Measurements from ENCODE around the gene RPS3. TPM values are rescaled to one million over a fixed set of nuclear protein-coding genes. Genes with fewer than 3 reads are reported as not detected.

RPS3 gene
- total and polyA plus RNA-seq, 9 of the 15 experiments (the other 6 are each of a cell fraction or from before 2014, with no cell fraction given) = 2,700 to 5,771 (median 3,679) TPM

- no peak for TF ChIP-seq HBP1 (CRISPR knock-in tag; IDR thresholded peaks at IDR 0.05)
- no peak for TF ChIP-seq SMARCB1 (IDR thresholded peaks at IDR 0.05; ENCODE audit: insufficient read length, low read depth)
- no peak for TF ChIP-seq SMAD3 (CRISPR knock-in tag; conservative IDR thresholded peaks at IDR 0.05)
- no peak for TF ChIP-seq E2F4 (CRISPR knock-in tag; IDR thresholded peaks at IDR 0.05; ENCODE audit: low read depth)
- no peak for TF ChIP-seq PTTG1 (tag; IDR thresholded peaks at IDR 0.05; ENCODE audit: low read depth)
- no peak for TF ChIP-seq NCOR1 (IDR thresholded peaks at IDR 0.05)
- TF ChIP-seq NR0B1 (IDR thresholded peaks at IDR 0.05; ENCODE audit: partially characterized antibody) = no peak
- TF ChIP-seq CTBP1 (IDR thresholded peaks at IDR 0.05; ENCODE audit: borderline replicate concordance) = peak; percentile 35; the same call in 1 of the 2 replicates
- peak; percentile 15 for TF ChIP-seq MEIS2 (IDR thresholded peaks at IDR 0.05; ENCODE audit: partially characterized antibody)
- TF ChIP-seq NKRF (IDR thresholded peaks at IDR 0.05; ENCODE audit: borderline replicate concordance) = no peak
- no peak for TF ChIP-seq TFAM (CRISPR knock-in tag; conservative IDR thresholded peaks at IDR 0.05)
- TF ChIP-seq SFPQ (IDR thresholded peaks at IDR 0.05; ENCODE audit: low read depth, low read length) = no peak
- peak; percentile 46; the same call in 1 of the 2 replicates for TF ChIP-seq RAD51 (IDR thresholded peaks at IDR 0.05; ENCODE audit: borderline replicate concordance, low read depth)
- no peak for TF ChIP-seq NFATC3 (IDR thresholded peaks at IDR 0.05)
- 0 out of 2 replicates have a peak, but pooled peaks have one; percentile 4 for TF ChIP-seq JUND (IDR thresholded peaks at IDR 0.05; ENCODE audit: borderline replicate concordance, low read depth, low read length)
- TF ChIP-seq JUND (tag; IDR thresholded peaks at IDR 0.05; ENCODE audit: borderline replicate concordance, low read depth, low read length) = 0 out of 3 replicates have a peak, but pooled peaks have one; percentile 4
- no peak for TF ChIP-seq GATAD2A (IDR thresholded peaks at IDR 0.05)
- no peak for TF ChIP-seq ZNF512 (tag; IDR thresholded peaks at IDR 0.05)
- no peak for TF ChIP-seq ZKSCAN8 (CRISPR knock-in tag; IDR thresholded peaks at IDR 0.05)
These were observed 49.7 kb upstream of the RPS3 start (continued) for GRCh38 chr11:75349521-75350116.

Data from K562 (cell line).